ENCODE results near the gene SV2B. TPM values are rescaled to one million over a fixed set of nuclear protein-coding genes. Genes with fewer than 3 reads are reported as not detected.

The SV2B gene
- total and polyA plus RNA-seq, 2 donors (not counting 3 experiments of a cell fraction or from before 2014, with no cell fraction given): not detected

- intact Hi-C loops (cut with micrococcal nuclease): no loop called here
- no peak overlapping the region for H3K4me2 ChIP-seq (ENCODE audit: insufficient read depth, low read length)
- POLR2A ChIA-PET: no interaction called here
These were observed 159.0 kb downstream of the SV2B start for GRCh38 chr15:91259077-91259476.

GRCh38 chr15:91261345-91261744 is 161.3 kb downstream of the SV2B start:
- no peaks in the 10 kb centered on the region for H3K27me3 ChIP-seq (ENCODE audit: control insufficient read depth in 2 of 2, insufficient read depth in 2 of 2, low read length in 2 of 2)
- no peak overlapping the region for H2AFZ ChIP-seq (ENCODE audit: low read depth, low read length)
- FAIRE-seq (no peak), DNase-seq (ENCODE audit: low read depth, low spot score) (no peak)
- H3K4me1 ChIP-seq (ENCODE audit: control insufficient read depth, extremely low read depth, insufficient read depth, low read length): no peaks in the 10 kb centered on the region
- no peaks in the 10 kb centered on the region for H3K36me3 ChIP-seq (ENCODE audit: control insufficient read depth in 2 of 2, extremely low read depth in 1 of 2, insufficient read depth in 2 of 2, low read length in 2 of 2)
- H3K4me3 ChIP-seq (replicated peaks in 1 of 3; ENCODE audit: insufficient read depth in 1 of 3, low read depth in 1 of 3, low read length in 3 of 3): no peak overlapping the region
- TF ChIP-seq MAX (IDR thresholded peaks at IDR 0.05; ENCODE audit: insufficient read depth, insufficient read length) (no peak), EZH2 (IDR thresholded peaks at IDR 0.05; ENCODE audit: borderline replicate concordance, low read depth, low read length, severe bottlenecking) (no peak), FOS (IDR thresholded peaks at IDR 0.05; ENCODE audit: borderline replicate concordance, insufficient read depth, low read length) (no peak), JUN (IDR thresholded peaks at IDR 0.05; ENCODE audit: borderline replicate concordance, insufficient read depth, insufficient read length, low read depth) (no peak), GATA2 (IDR thresholded peaks at IDR 0.05; ENCODE audit: insufficient read depth, insufficient read length, low read depth, low read length) (no peak), MYC (IDR thresholded peaks at IDR 0.05; ENCODE audit: low read depth, low read length) (no peak), POLR2AphosphoS5 (IDR thresholded peaks at IDR 0.05; ENCODE audit: insufficient read depth, low read depth, low read length) (no peak), CTCF (IDR thresholded peaks at IDR 0.05; ENCODE audit: extremely low read depth in 1 of 2, insufficient read depth in 1 of 2, low read depth in 1 of 2, low read length in 2 of 2) (no peak), POLR2A (IDR thresholded peaks at IDR 0.05; ENCODE audit: low read depth, low read length) (no peak)
- intact Hi-C loops (cut with micrococcal nuclease) (no loop called here), dilution Hi-C loops (cut with MboI; ENCODE audit: extremely low pct_ligation_motif_present, low sequenced_read_pairs) (no loop called here)
- H3K27ac ChIP-seq (ENCODE audit: insufficient read depth, low read depth, low read length): no peak overlapping the region
- ChIA-PET CTCF (no interaction called here), POLR2A (no interaction called here)
- no peaks in the 10 kb centered on the region for H4K20me1 ChIP-seq (replicated peaks; ENCODE audit: control insufficient read depth, extremely low read depth, insufficient read depth, low read length)
- no TSS peak for BruUV-seq (replicated peaks)
- no peaks in the 10 kb centered on the region for H3K9me1 ChIP-seq (replicated peaks; ENCODE audit: control insufficient read depth, extremely low read depth, insufficient read depth, low read length)
- H3K4me2 ChIP-seq (ENCODE audit: insufficient read depth, low read length): no peak overlapping the region
- no peaks in the 10 kb centered on the region for H3K9me3 ChIP-seq (replicated peaks; ENCODE audit: control insufficient read depth, insufficient read depth, low read length)
- no peaks in the 10 kb centered on the region for H3K79me2 ChIP-seq (ENCODE audit: control insufficient read depth, insufficient read depth, low read length)
- no peak overlapping the region for H3K9ac ChIP-seq (replicated peaks; ENCODE audit: extremely low read depth, insufficient read depth, low read length)

More at GRCh38 chr15:91259077-91259476, 159.0 kb downstream of the SV2B start:
- Histone ChIP-seq H3K4me3 (replicated peaks in 1 of 3; ENCODE audit: insufficient read depth in 1 of 3, low read depth in 1 of 3, low read length in 3 of 3) (no peak overlapping the region), H3K27ac (ENCODE audit: insufficient read depth, low read depth, low read length) (no peak overlapping the region), H3K79me2 (ENCODE audit: control insufficient read depth, insufficient read depth, low read length) (no peaks in the 10 kb centered on the region), H3K9me1 (replicated peaks; ENCODE audit: control insufficient read depth, extremely low read depth, insufficient read depth, low read length) (no peaks in the 10 kb centered on the region), H3K9me3 (replicated peaks; ENCODE audit: control insufficient read depth, insufficient read depth, low read length) (no peaks in the 10 kb centered on the region), H3K36me3 (ENCODE audit: control insufficient read depth in 2 of 2, extremely low read depth in 1 of 2, insufficient read depth in 2 of 2, low read length in 2 of 2) (no peaks in the 10 kb centered on the region), H3K9ac (replicated peaks; ENCODE audit: extremely low read depth, insufficient read depth, low read length) (no peak overlapping the region), H3K27me3 (ENCODE audit: control insufficient read depth in 2 of 2, insufficient read depth in 2 of 2, low read length in 2 of 2) (no peaks in the 10 kb centered on the region), H2AFZ (ENCODE audit: low read depth, low read length) (no peak overlapping the region), H4K20me1 (replicated peaks; ENCODE audit: control insufficient read depth, extremely low read depth, insufficient read depth, low read length) (no peaks in the 10 kb centered on the region), H3K4me1 (ENCODE audit: control insufficient read depth, extremely low read depth, insufficient read depth, low read length) (no peaks in the 10 kb centered on the region)
- CTCF ChIA-PET: interaction anchor here (0.8 to 4.6 kb wide), 5 partner anchors 10 to 302 kb away, joined by 3 to 23 read pairs (median 4); no protein-coding TSS in a partner anchor
- dilution Hi-C loops (cut with MboI; ENCODE audit: extremely low pct_ligation_motif_present, low sequenced_read_pairs): no loop called here
- no peak for TF ChIP-seq JUN (IDR thresholded peaks at IDR 0.05; ENCODE audit: borderline replicate concordance, insufficient read depth, insufficient read length, low read depth)
- TF ChIP-seq GATA2 (IDR thresholded peaks at IDR 0.05; ENCODE audit: insufficient read depth, insufficient read length, low read depth, low read length): no peak
- TF ChIP-seq MAX (IDR thresholded peaks at IDR 0.05; ENCODE audit: insufficient read depth, insufficient read length): no peak
- TF ChIP-seq EZH2 (IDR thresholded peaks at IDR 0.05; ENCODE audit: borderline replicate concordance, low read depth, low read length, severe bottlenecking): no peak
- TF ChIP-seq MYC (IDR thresholded peaks at IDR 0.05; ENCODE audit: low read depth, low read length): no peak
- no peak for TF ChIP-seq POLR2A (IDR thresholded peaks at IDR 0.05; ENCODE audit: low read depth, low read length)
- no TSS peak for BruUV-seq (replicated peaks)
- DNase-seq (ENCODE audit: low read depth, low spot score): no peak
- FAIRE-seq: no peak
